ENCODE measurements around the gene MRPS22.
"Not testable (repeated sequence)": the region's sequence is repeated elsewhere in the genome, so short reads cannot be mapped to it uniquely, and the experiment has no call there.

Gene MRPS22

GRCh38 chr3:139378587-139379241 is 34.9 kb downstream of the MRPS22 start:
- Histone ChIP-seq H3K4me3 (ENCODE audit: low read length) (no peak overlapping the region), H3K4me1 (ENCODE audit: control insufficient read depth, insufficient read depth, low read length) (no peaks in the 10 kb centered on the region), H3K9ac (ENCODE audit: low read depth, low read length) (no peak overlapping the region), H3K9me3 (replicated peaks; ENCODE audit: low read length) (no peaks in the 10 kb centered on the region), H3K4me2 (ENCODE audit: low read length) (no peak overlapping the region), H3K36me3 (ENCODE audit: insufficient read depth, low read length) (peaks cover 77% of the 10 kb centered on the region), H3K27me3 (ENCODE audit: control insufficient read depth, insufficient read depth, low read length) (no peaks in the 10 kb centered on the region)

GRCh38 chr3:139380575-139380974 is 36.8 kb downstream of the MRPS22 start:
- Histone ChIP-seq H3K9me3 (replicated peaks; ENCODE audit: low read length) (no peaks in the 10 kb centered on the region), H3K4me2 (ENCODE audit: low read length) (no peak overlapping the region), H3K27me3 (ENCODE audit: control insufficient read depth, insufficient read depth, low read length) (no peaks in the 10 kb centered on the region), H3K4me1 (ENCODE audit: control insufficient read depth, insufficient read depth, low read length) (no peaks in the 10 kb centered on the region), H3K36me3 (ENCODE audit: insufficient read depth, low read length) (peaks cover 63% of the 10 kb centered on the region), H3K9ac (ENCODE audit: low read depth, low read length) (no peak overlapping the region), H3K4me3 (ENCODE audit: low read length) (no peak overlapping the region)

- not testable (repeated sequence) for H3K4me3 ChIP-seq (ENCODE audit: low read length); H3K27me3 ChIP-seq (ENCODE audit: control insufficient read depth, insufficient read depth, low read length); H3K9ac ChIP-seq (ENCODE audit: low read depth, low read length); H3K9me3 ChIP-seq (replicated peaks; ENCODE audit: low read length); H3K4me2 ChIP-seq (ENCODE audit: low read length); H3K4me1 ChIP-seq (ENCODE audit: control insufficient read depth, insufficient read depth, low read length)
- H3K36me3 ChIP-seq (ENCODE audit: insufficient read depth, low read length): peaks cover 50% of the 10 kb centered on the region
Observed at GRCh38 chr3:139382291-139382690, 38.5 kb downstream of the MRPS22 start.

GRCh38 chr3:139388077-139388476 is 44.3 kb downstream of the MRPS22 start:
- Histone ChIP-seq H3K36me3 (ENCODE audit: insufficient read depth, low read length) (peaks cover 5% of the 10 kb centered on the region), H3K9me3 (replicated peaks; ENCODE audit: low read length) (no peaks in the 10 kb centered on the region), H3K4me2 (ENCODE audit: low read length) (peak overlapping the region; percentile 82), H3K9ac (ENCODE audit: low read depth, low read length) (peak overlapping the region; percentile 97), H3K4me3 (ENCODE audit: low read length) (peak overlapping the region; percentile 76), H3K27me3 (ENCODE audit: control insufficient read depth, insufficient read depth, low read length) (no peaks in the 10 kb centered on the region), H3K4me1 (ENCODE audit: control insufficient read depth, insufficient read depth, low read length) (peaks cover 17% of the 10 kb centered on the region)

- Histone ChIP-seq H3K4me3 (ENCODE audit: low read length) (peak overlapping the region; percentile 76), H3K9me3 (replicated peaks; ENCODE audit: low read length) (no peaks in the 10 kb centered on the region), H3K4me2 (ENCODE audit: low read length) (peak overlapping the region; percentile 82), H3K27me3 (ENCODE audit: control insufficient read depth, insufficient read depth, low read length) (no peaks in the 10 kb centered on the region), H3K36me3 (ENCODE audit: insufficient read depth, low read length) (peaks cover 4% of the 10 kb centered on the region), H3K4me1 (ENCODE audit: control insufficient read depth, insufficient read depth, low read length) (peaks cover 17% of the 10 kb centered on the region), H3K9ac (ENCODE audit: low read depth, low read length) (peak overlapping the region; percentile 97)
Observed at GRCh38 chr3:139388821-139389551, 45.2 kb downstream of the MRPS22 start.

GRCh38 chr3:139389552-139390368 is 45.9 kb downstream of the MRPS22 start, which contains the start of gene COPB2:
COPB2 (minus strand) TSS chr3:139389647; CDS start chr3:139389550, 97 bp downstream.
- Histone ChIP-seq H3K4me1 (ENCODE audit: control insufficient read depth, insufficient read depth, low read length) (peaks cover 17% of the 10 kb centered on the region), H3K9me3 (replicated peaks; ENCODE audit: low read length) (no peaks in the 10 kb centered on the region), H3K4me2 (ENCODE audit: low read length) (peak within 1 kb of the TSS; percentile 82), H3K4me3 (ENCODE audit: low read length) (peak within 1 kb of the TSS; percentile 76), H3K36me3 (ENCODE audit: insufficient read depth, low read length) (peaks cover under 1% of the 10 kb centered on the region), H3K27me3 (ENCODE audit: control insufficient read depth, insufficient read depth, low read length) (no peaks in the 10 kb centered on the region), H3K9ac (ENCODE audit: low read depth, low read length) (peak within 1 kb of the TSS; percentile 97)

GRCh38 chr3:139394116-139394515 is 50.3 kb downstream of the MRPS22 start:
- no peaks in the 10 kb centered on the region for H3K36me3 ChIP-seq (ENCODE audit: insufficient read depth, low read length)

GRCh38 chr3:139396707-139397106 is 52.9 kb downstream of the MRPS22 start:
- no peaks in the 10 kb centered on the region for H3K36me3 ChIP-seq (ENCODE audit: insufficient read depth, low read length)
- H3K27me3 ChIP-seq (ENCODE audit: control insufficient read depth, insufficient read depth, low read length): no peaks in the 10 kb centered on the region
- no peak overlapping the region for H3K9ac ChIP-seq (ENCODE audit: low read depth, low read length)
- H3K4me2 ChIP-seq (ENCODE audit: low read length): no peak overlapping the region
- no peak overlapping the region for H3K4me3 ChIP-seq (ENCODE audit: low read length)
- no peaks in the 10 kb centered on the region for H3K4me1 ChIP-seq (ENCODE audit: control insufficient read depth, insufficient read depth, low read length)
- H3K9me3 ChIP-seq (replicated peaks; ENCODE audit: low read length): no peaks in the 10 kb centered on the region

More at GRCh38 chr3:139394116-139394515, 50.3 kb downstream of the MRPS22 start:
- Histone ChIP-seq H3K27me3 (ENCODE audit: control insufficient read depth, insufficient read depth, low read length) (no peaks in the 10 kb centered on the region), H3K4me2 (ENCODE audit: low read length) (no peak overlapping the region), H3K9ac (ENCODE audit: low read depth, low read length) (no peak overlapping the region), H3K4me1 (ENCODE audit: control insufficient read depth, insufficient read depth, low read length) (peaks cover 4% of the 10 kb centered on the region), H3K4me3 (ENCODE audit: low read length) (no peak overlapping the region), H3K9me3 (replicated peaks; ENCODE audit: low read length) (no peaks in the 10 kb centered on the region)

- not testable (repeated sequence) for H3K4me3 ChIP-seq (ENCODE audit: low read length); H3K9ac ChIP-seq (ENCODE audit: low read depth, low read length); H3K4me2 ChIP-seq (ENCODE audit: low read length); H3K27me3 ChIP-seq (ENCODE audit: control insufficient read depth, insufficient read depth, low read length); H3K9me3 ChIP-seq (replicated peaks; ENCODE audit: low read length); H3K4me1 ChIP-seq (ENCODE audit: control insufficient read depth, insufficient read depth, low read length); H3K36me3 ChIP-seq (ENCODE audit: insufficient read depth, low read length)
Observed at GRCh38 chr3:139401155-139401554, 57.3 kb downstream of the MRPS22 start.
